GM13976 (cell line): ENCODE measurements around the gene EVPLL.
"Not testable (repeated sequence)": the region's sequence is repeated elsewhere in the genome, so short reads cannot be mapped to it uniquely, and the experiment has no call there.

Source experiments
- DNase-seq: peaks from one replicate; pipeline ENCODE4 v3.0.0; 2012; ENCODE audit warnings: low spot score
- in situ Hi-C: fragments of 300-500 bp; cut with MboI; formaldehyde crosslinking; loops from one replicate; pipeline ENCODE4 v1.12.0; 2022; ENCODE audit warnings: low sequenced_read_pairs, mixed read lengths, inconsistent platforms; ENCODE audit not compliant: unreplicated experiment
- TF ChIP-seq, protein P1 (sequence below): IDR thresholded peaks from 2 replicates; pipeline ENCODE4 v1.5.1; 2012; ENCODE audit warnings: borderline replicate concordance, mild to moderate bottlenecking; ENCODE audit not compliant: insufficient read depth; ENCODE audit errors: extremely low read depth, missing control alignments, control extremely low read depth

Gene EVPLL

DNA sequence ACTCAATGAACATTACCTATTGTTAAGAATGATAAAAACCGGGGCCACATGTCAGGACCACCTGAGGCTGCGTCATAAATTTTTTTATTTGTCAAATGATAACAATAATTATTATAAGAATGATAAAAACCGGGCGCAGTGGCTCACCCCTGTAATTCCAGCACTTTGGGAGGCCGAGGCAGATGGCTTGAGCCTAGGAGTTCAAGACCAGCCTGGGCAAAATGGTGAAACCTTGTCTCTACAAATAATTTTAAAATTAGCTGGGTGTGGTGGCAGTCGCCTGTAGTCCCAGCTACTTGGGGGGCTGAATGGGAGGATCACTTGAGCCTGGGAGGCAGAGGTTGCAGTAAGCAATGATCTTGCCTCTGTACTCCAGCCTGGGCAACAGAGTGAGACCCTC is 13.4 kb upstream of the EVPLL start:
- TF ChIP-seq, protein P1, sequence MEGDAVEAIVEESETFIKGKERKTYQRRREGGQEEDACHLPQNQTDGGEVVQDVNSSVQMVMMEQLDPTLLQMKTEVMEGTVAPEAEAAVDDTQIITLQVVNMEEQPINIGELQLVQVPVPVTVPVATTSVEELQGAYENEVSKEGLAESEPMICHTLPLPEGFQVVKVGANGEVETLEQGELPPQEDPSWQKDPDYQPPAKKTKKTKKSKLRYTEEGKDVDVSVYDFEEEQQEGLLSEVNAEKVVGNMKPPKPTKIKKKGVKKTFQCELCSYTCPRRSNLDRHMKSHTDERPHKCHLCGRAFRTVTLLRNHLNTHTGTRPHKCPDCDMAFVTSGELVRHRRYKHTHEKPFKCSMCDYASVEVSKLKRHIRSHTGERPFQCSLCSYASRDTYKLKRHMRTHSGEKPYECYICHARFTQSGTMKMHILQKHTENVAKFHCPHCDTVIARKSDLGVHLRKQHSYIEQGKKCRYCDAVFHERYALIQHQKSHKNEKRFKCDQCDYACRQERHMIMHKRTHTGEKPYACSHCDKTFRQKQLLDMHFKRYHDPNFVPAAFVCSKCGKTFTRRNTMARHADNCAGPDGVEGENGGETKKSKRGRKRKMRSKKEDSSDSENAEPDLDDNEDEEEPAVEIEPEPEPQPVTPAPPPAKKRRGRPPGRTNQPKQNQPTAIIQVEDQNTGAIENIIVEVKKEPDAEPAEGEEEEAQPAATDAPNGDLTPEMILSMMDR: no peak
- in situ Hi-C loops: no loop called here
- no peak for DNase-seq

DNA sequence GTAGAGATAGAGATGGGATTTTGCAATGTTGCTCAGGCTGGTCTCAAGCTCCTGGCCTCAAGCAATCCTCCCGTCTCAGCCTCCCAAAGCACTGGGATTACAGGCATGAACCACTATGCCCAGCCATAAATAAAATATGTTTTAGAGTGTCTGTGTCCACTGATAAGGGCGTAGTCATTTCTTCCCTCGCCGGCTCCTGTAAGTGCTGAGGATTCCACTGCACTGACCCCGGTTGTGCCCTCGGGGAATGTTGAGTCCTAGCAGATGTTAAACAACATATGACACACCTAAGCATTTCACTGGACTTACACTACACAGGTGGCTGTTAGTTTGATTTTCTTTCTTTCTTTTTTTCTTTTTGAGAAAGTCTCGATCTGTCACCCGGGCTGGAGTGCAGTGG is 8.6 kb upstream of the EVPLL start:
- no peak for DNase-seq
- TF ChIP-seq, protein P1: no peak
- in situ Hi-C loops: no loop called here

DNA sequence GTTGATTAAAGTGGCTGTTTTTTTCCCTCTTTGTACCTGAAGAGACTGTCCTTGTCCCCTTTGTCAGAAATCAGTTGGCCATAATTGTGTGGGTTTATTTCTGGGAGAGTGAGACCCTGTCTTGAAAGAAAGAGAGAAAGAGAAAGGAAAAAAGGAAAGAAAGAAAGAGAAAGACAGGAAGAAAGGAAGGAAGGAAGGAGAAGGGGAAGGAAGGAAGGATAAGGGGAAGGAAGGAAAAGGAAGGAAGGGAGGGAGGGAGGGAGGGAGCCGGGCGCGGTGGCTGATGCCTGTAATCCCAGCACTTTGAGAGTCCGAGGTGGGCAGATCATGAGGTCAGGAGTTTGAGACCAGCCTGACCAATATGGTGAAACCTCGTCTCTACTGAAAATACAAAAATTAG is 6.8 kb upstream of the EVPLL start:
- in situ Hi-C loops: no loop called here
- TF ChIP-seq, protein P1: no peak

DNA sequence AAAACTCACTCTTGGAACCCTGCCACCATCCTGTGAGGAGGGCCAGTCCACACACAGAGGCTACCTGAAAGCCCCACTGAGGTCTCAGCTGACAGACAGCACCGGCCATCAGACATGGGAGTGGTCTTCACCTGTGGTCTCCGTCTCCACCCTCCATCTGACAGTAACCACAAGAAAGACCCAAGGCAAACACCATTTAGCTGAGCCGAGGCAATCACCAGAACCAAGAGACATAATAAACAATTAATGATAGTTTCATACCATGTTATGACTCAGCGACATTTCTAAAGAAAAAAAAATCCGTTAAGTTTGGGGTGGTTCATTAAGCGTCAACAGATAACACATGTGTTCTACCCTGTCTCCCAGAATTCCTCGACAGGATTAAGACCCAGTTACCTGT is 6.1 kb upstream of the EVPLL start:
- peak; percentile 32 for DNase-seq
- TF ChIP-seq, protein P1: no peak
- in situ Hi-C loops: no loop called here

More for the DNA sequence above, 6.8 kb upstream of the EVPLL start:
- DNase-seq: no peak

DNA sequence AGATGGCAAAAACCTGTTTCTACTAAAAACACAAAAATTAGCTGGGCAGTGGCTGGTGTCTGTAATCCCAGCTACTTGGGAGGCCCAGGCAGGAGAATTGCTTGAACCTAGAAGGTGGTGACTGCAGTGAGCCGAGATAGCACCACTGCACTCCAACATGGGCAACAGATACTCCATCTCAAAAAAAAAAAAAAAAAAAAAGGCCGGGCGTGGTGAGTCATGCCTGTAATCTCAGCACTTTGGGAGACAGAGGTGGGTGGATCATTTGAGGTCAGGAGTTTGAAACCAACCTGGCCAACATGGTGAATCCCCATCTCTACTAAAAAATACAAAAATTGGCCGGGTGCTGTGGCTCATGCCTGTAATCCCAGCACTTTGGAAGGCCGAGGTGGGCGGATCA is 4.4 kb upstream of the EVPLL start:
- DNase-seq, in situ Hi-C loops: not testable (repeated sequence)

DNA sequence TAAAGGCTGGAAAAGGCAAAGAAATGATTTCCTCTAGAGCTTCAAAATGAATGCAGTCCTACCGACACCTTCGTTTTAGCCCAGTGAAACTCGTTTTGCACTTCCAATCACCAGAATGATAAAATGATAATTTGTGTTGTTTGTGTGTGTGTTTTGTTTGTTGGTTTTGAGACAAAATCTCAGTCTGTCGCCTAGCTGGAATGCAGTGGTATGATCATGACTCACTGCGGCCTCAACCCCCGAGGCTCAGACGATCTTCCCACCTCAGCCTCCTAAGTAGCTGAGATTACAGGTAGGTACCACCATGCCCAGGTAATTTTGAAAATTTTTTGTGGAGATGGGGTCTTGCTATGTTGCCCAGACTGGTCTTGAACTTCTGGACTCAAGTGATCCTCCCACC is 3.4 kb upstream of the EVPLL start:
- in situ Hi-C loops: no loop called here
- DNase-seq: no peak
- TF ChIP-seq, protein P1: no peak

DNA sequence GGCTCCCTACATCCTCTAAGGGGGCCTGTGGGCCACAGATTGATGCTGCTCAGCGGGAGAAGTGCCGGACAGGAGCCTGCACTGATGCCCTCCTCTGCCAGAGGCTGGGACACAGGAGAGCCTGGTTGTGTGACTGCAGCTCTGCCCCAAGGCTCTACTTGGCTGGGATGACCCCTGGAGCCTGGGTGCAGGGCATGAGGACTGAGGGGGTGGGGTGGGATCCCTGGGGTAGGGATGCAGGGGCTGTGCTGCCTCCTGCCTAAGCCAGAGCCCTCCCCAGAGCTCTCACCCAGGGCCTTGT is 577 bp downstream of the EVPLL start:
- no peak for DNase-seq
- TF ChIP-seq, protein P1: no peak
- in situ Hi-C loops: no loop called here

DNA sequence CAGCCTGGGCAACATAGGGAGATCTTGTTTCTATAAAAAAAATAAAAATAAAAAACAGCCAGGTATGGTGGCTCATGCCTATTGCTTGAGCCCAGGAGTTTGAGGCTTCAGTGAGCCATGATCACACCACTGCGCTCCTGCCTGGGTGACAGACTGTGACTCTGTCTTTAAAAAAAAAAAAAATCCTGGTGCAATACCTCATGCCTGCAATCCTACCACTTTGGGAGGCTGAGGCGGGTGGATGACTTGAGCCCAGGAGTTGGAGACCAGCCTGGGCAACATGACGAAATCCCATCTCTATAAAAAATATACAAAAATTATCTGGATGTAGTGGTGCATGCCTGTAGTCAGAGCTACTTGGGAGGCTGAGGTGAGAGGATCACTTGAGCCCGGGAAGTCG is 1.0 kb downstream of the EVPLL start:
- DNase-seq, in situ Hi-C loops: not testable (repeated sequence)
